Measurements from ENCODE around the gene ALG9. TPM values are rescaled to one million over a fixed set of nuclear protein-coding genes. Genes with fewer than 3 reads are reported as not detected.

Gene ALG9
- total RNA-seq, 1 experiment from 2014 or later = 23.7 TPM

- no peak overlapping the region for H3K9ac ChIP-seq (ENCODE audit: low read length)
- intact Hi-C loops (cut with micrococcal nuclease) = no loop called here
- no peaks in the 10 kb centered on the region for H4K20me1 ChIP-seq (ENCODE audit: insufficient read depth)
- no peak overlapping the region for H3K4me2 ChIP-seq (ENCODE audit: low read length)
- H3K79me2 ChIP-seq (ENCODE audit: insufficient read depth, low read length) = no peaks in the 10 kb centered on the region
- H3K27me3 ChIP-seq (ENCODE audit: insufficient read depth, low read length) = no peaks in the 10 kb centered on the region
- no peaks in the 10 kb centered on the region for H3K9me3 ChIP-seq (ENCODE audit: control insufficient read depth in 1 of 2, insufficient read depth in 1 of 2, low read depth in 1 of 2, low read length in 2 of 2)
- RAD21 ChIA-PET (ENCODE audit: low non-redundant PET in 1 of 2, low total read pairs in 2 of 2, uncharacterized antibody in 2 of 2, unreplicated experiment in 2 of 2) = no interaction called here
- POLR2A ChIA-PET = no interaction called here
- DNase-seq (ENCODE audit: low read depth, low spot score) (no peak), ATAC-seq (no peak)
- CTCF ChIA-PET = no interaction called here
- H3K27ac ChIP-seq (ENCODE audit: low read depth, low read length) = no peak overlapping the region
- BruUV-seq (replicated peaks) = no TSS peak
- H2AFZ ChIP-seq (ENCODE audit: low read depth, low read length, poor library complexity, severe bottlenecking) = no peak overlapping the region
- no peaks in the 10 kb centered on the region for H3K9me2 ChIP-seq (ENCODE audit: insufficient read depth)
- TF ChIP-seq, protein P1, sequence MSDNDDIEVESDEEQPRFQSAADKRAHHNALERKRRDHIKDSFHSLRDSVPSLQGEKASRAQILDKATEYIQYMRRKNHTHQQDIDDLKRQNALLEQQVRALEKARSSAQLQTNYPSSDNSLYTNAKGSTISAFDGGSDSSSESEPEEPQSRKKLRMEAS (IDR thresholded peaks at IDR 0.05) = no peak
- TF ChIP-seq CBX3 (IDR thresholded peaks at IDR 0.05; ENCODE audit: low read depth) = no peak
- TF ChIP-seq ZNF274 (IDR thresholded peaks at IDR 0.05; ENCODE audit: low read depth, low read length) = no peak
- no peak for TF ChIP-seq ZFX (IDR thresholded peaks at IDR 0.05)
- TF ChIP-seq POLR2A (IDR thresholded peaks at IDR 0.05; ENCODE audit: borderline replicate concordance, extremely low read depth, insufficient read depth, insufficient read length) = no peak
- no peak for TF ChIP-seq YY1 (IDR thresholded peaks at IDR 0.05; ENCODE audit: extremely low read depth, insufficient replicate concordance, low read depth, low read length)
- TF ChIP-seq EZH2 (IDR thresholded peaks at IDR 0.05) = no peak
- no peak for TF ChIP-seq SRF (IDR thresholded peaks at IDR 0.05; ENCODE audit: low read depth)
- TF ChIP-seq CEBPB (IDR thresholded peaks at IDR 0.05; ENCODE audit: low read depth) = no peak
- TF ChIP-seq ELF1 (IDR thresholded peaks at IDR 0.05; ENCODE audit: borderline replicate concordance, low read depth) = no peak
- TF ChIP-seq, protein P2, sequence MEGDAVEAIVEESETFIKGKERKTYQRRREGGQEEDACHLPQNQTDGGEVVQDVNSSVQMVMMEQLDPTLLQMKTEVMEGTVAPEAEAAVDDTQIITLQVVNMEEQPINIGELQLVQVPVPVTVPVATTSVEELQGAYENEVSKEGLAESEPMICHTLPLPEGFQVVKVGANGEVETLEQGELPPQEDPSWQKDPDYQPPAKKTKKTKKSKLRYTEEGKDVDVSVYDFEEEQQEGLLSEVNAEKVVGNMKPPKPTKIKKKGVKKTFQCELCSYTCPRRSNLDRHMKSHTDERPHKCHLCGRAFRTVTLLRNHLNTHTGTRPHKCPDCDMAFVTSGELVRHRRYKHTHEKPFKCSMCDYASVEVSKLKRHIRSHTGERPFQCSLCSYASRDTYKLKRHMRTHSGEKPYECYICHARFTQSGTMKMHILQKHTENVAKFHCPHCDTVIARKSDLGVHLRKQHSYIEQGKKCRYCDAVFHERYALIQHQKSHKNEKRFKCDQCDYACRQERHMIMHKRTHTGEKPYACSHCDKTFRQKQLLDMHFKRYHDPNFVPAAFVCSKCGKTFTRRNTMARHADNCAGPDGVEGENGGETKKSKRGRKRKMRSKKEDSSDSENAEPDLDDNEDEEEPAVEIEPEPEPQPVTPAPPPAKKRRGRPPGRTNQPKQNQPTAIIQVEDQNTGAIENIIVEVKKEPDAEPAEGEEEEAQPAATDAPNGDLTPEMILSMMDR (IDR thresholded peaks at IDR 0.05 in 2 of 3, conservative IDR thresholded peaks at IDR 0.05 in 1 of 3; ENCODE audit: borderline replicate concordance in 1 of 3, insufficient read depth in 1 of 3, low read depth in 2 of 3, low read length in 2 of 3) = no peak
- TF ChIP-seq ATF3 (IDR thresholded peaks at IDR 0.05) = no peak
- TF ChIP-seq POLR2AphosphoS5 (IDR thresholded peaks at IDR 0.05; ENCODE audit: low read depth, low read length) = no peak
- TF ChIP-seq SIN3A (IDR thresholded peaks at IDR 0.05; ENCODE audit: low read depth) = no peak
- TF ChIP-seq FOSL1 (IDR thresholded peaks at IDR 0.05; ENCODE audit: low read depth) = no peak
- TF ChIP-seq EZH2phosphoT487 (IDR thresholded peaks at IDR 0.05; ENCODE audit: borderline replicate concordance) = no peak
- TF ChIP-seq TCF7L2 (IDR thresholded peaks at IDR 0.05; ENCODE audit: borderline replicate concordance, extremely low read depth, insufficient read depth, insufficient read length) = no peak
- no peak for TF ChIP-seq SP1 (IDR thresholded peaks at IDR 0.05; ENCODE audit: low read depth)
- no peak overlapping the region for H3K4me3 ChIP-seq (replicated peaks in 1 of 2; ENCODE audit: low read depth in 1 of 2, low read length in 2 of 2)
- H3K36me3 ChIP-seq (ENCODE audit: control insufficient read depth in 1 of 2, insufficient read depth in 2 of 2, low read length in 2 of 2) = peaks cover 0 to 4% of the 10 kb centered on the region in 2 experiments; a peak in 3 of 4 replicates
- 0 out of 4 replicates have a peak, but pooled peaks cover 0 to 2% of the 10 kb centered on the region in 2 experiments for H3K4me1 ChIP-seq (ENCODE audit: control insufficient read depth in 1 of 2, insufficient read depth in 2 of 2, low read length in 2 of 2)
These were observed 34.0 kb downstream of the ALG9 start for GRCh38 chr11:111837366-111837891.

Measured in HCT116 (cell line).